ENCODE data around the gene RAD54L.
A peak's percentile ranks its signal among the peaks of the same experiment; 100 is the strongest.
"Not testable (repeated sequence)": the region's sequence is repeated elsewhere in the genome, so short reads cannot be mapped to it uniquely, and the experiment has no call there.

RAD54L gene

GRCh38 chr1:46247436-46248121 lies at the start of gene RAD54L:
Gene RAD54L, plus strand, starts transcription at chr1:46247763. Its CDS starts 643 bp downstream, at chr1:46248406.
- peak; percentile 98 for DNase-seq (ENCODE audit: low spot score)

- peak; percentile 98 for DNase-seq (ENCODE audit: low spot score)
These were observed 49.4 kb upstream of the RAD54L start, which contains the start of gene POMGNT1 for GRCh38 chr1:46197964-46198811. Gene POMGNT1, minus strand, starts transcription at chr1:46198434. Its CDS starts 613 bp downstream, at chr1:46197821.

- no peak for DNase-seq (ENCODE audit: low spot score)
These were observed 48.3 kb upstream of the RAD54L start for GRCh38 chr1:46199233-46199749.

- peak; percentile 31 for DNase-seq (ENCODE audit: low spot score)
These were observed 43.7 kb upstream of the RAD54L start for GRCh38 chr1:46203738-46204405.

GRCh38 chr1:46204406-46204742 lies 43.2 kb upstream of the RAD54L start:
- DNase-seq (ENCODE audit: low spot score): no peak

- DNase-seq (ENCODE audit: low spot score): no peak
These were observed 42.4 kb upstream of the RAD54L start for GRCh38 chr1:46205141-46205540.

- DNase-seq (ENCODE audit: low spot score): no peak
These were observed 41.8 kb upstream of the RAD54L start for GRCh38 chr1:46205791-46206190.

- DNase-seq (ENCODE audit: low spot score): no peak
These were observed 41.2 kb upstream of the RAD54L start for GRCh38 chr1:46206399-46206798.

- no peak for DNase-seq (ENCODE audit: low spot score)
These were observed 37.0 kb upstream of the RAD54L start for GRCh38 chr1:46210561-46210960.

GRCh38 chr1:46211051-46211450 lies 36.5 kb upstream of the RAD54L start:
- DNase-seq (ENCODE audit: low spot score): no peak

GRCh38 chr1:46215504-46215903 lies 32.1 kb upstream of the RAD54L start:
- no peak for DNase-seq (ENCODE audit: low spot score)

- no peak for DNase-seq (ENCODE audit: low spot score)
These were observed 29.1 kb upstream of the RAD54L start for GRCh38 chr1:46218443-46218842.

- DNase-seq (ENCODE audit: low spot score): no peak
These were observed 27.7 kb upstream of the RAD54L start for GRCh38 chr1:46219551-46220520.

- no peak for DNase-seq (ENCODE audit: low spot score)
These were observed 26.8 kb upstream of the RAD54L start for GRCh38 chr1:46220808-46221207.

- peak; percentile 32 for DNase-seq (ENCODE audit: low spot score)
These were observed 25.8 kb upstream of the RAD54L start for GRCh38 chr1:46221749-46222148.

- not testable (repeated sequence) for DNase-seq (ENCODE audit: low spot score)
These were observed 24.5 kb upstream of the RAD54L start for GRCh38 chr1:46223055-46223454.

GRCh38 chr1:46223472-46223943 lies 24.1 kb upstream of the RAD54L start:
- DNase-seq (ENCODE audit: low spot score): peak; percentile 72

- no peak for DNase-seq (ENCODE audit: low spot score)
These were observed 22.6 kb upstream of the RAD54L start for GRCh38 chr1:46224966-46225365.

- DNase-seq (ENCODE audit: low spot score): not testable (repeated sequence)
These were observed 16.3 kb upstream of the RAD54L start for GRCh38 chr1:46231231-46231630.

GRCh38 chr1:46236882-46237281 lies 10.7 kb upstream of the RAD54L start:
- DNase-seq (ENCODE audit: low spot score): no peak

GRCh38 chr1:46238865-46239264 lies 8.7 kb upstream of the RAD54L start:
- not testable (repeated sequence) for DNase-seq (ENCODE audit: low spot score)

All from iPS-NIHi11 (cell line).